ENCODE data around the gene TMC4.

TMC4 gene

DNA sequence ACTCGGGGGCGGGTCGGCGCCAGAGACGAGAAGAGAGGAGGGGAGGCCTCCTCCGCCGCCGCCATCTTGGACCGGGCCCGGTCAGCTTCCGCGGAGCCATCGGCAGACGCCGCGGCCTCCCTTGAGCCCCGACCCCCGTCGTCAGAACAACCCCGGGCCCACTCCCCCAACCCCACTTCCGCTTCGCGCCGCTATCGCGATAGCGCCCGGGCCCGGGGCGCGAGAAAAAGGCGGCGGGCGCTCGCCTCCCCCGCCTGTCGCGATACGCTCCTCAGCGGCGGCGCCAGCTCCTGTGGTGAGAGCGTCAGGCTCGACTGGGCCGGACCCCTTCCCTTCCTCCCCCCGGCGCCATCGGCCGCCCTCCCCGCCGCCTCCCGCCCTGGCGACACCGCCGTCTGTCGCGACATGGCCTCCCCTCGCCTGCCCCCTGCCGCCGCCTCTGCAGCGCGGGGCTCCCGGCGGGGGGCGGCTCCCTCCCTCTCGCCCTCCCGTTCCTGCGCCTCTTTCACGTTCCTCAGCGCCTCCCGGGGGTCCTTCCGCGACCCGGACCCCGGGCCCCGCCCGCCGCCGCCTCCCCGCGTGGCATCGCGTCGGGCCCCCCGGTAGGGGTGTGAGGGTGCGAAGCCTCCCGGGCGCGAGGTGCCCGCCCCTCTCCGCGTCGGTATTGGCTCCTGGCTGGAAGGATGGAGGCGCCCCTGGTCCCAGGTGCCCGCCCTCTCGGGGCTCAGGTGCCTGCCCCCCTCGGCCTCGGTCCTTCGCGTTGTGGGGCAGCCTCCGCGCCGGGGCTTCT lies 35.1 kb downstream of the TMC4 start, which contains the start of gene CNOT3:
TSS of gene CNOT3 (plus strand) at position 64 of the 790 bp plus-strand sequence. CDS start 5,217 bp downstream, outside the sequence.
- Histone ChIP-seq H3K27me3 (ENCODE audit: control insufficient read depth in 5 of 5, insufficient read depth in 4 of 5, low read length in 5 of 5) (peaks cover 0 to 2% (median 0%) of the 10 kb centered on the region in 5 donors), H3K27ac (ENCODE audit: low read depth, low read length) (peak within 1 kb of the TSS; percentile 69), H3K36me3 (ENCODE audit: control insufficient read depth in 5 of 5, insufficient read depth in 5 of 5, low read length in 5 of 5) (peaks cover 0 to 29% (median 17%) of the 10 kb centered on the region in 5 donors), H3K4me3 (ENCODE audit: low read depth in 1 of 5, low read length in 5 of 5) (peak within 1 kb of the TSS; percentile 70 to 80 (median 76)), H3K4me1 (ENCODE audit: control insufficient read depth in 5 of 5, insufficient read depth in 5 of 5, low read length in 5 of 5) (peaks cover 15 to 48% (median 34%) of the 10 kb centered on the region in 5 donors), H3K9ac (ENCODE audit: low read length in 5 of 5) (peak within 1 kb of the TSS; percentile 71 to 95 (median 86)), H3K9me3 (ENCODE audit: control insufficient read depth in 5 of 5, low read length in 5 of 5) (no peaks in the 10 kb centered on the region)

DNA sequence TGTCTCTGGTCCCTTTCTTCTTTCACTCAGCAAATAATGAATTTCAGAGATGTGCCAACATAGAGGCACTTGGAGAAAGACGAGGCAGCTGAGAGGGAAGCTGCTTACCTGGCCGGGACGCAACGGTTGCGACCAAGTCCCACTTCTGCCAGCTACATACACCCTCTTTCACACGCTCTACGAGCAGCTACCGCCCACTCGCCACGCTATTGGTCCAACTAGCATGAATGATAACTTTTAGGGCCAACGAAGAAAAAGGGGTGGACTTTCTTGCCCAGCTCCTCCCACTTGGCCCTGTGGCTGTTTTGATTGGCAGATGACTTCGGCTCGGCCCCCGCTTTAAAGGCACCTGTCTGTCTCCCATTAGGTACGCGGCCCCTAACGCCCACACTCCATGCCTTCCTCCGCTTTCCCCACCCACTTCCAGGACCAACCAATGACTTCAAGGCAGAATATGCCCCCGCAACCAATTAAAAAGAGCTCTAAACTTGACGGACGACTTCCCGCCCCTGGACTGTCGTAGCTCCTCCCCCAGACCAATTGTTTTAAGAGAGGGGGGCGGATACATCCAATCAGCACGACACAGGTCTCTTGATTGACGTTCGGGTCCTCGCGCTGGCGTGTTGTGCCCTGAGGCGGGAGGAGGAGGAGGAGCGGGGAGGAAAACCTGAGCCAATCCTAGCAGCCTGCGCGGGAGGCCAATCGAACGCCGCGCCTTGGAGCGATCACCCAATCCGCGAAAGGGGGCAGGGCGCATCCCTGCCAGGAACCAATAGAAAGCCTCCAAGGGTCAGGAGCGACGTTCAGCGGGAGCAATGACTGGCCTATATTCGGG lies 35.9 kb downstream of the TMC4 start:
- peak overlapping the region; percentile 69 for H3K27ac ChIP-seq (ENCODE audit: low read depth, low read length)
- peaks cover 15 to 48% (median 34%) of the 10 kb centered on the region in 5 donors for H3K4me1 ChIP-seq (ENCODE audit: control insufficient read depth in 5 of 5, insufficient read depth in 5 of 5, low read length in 5 of 5)
- H3K36me3 ChIP-seq (ENCODE audit: control insufficient read depth in 5 of 5, insufficient read depth in 5 of 5, low read length in 5 of 5), result peaks cover 0 to 22% (median 13%) of the 10 kb centered on the region in 5 donors

DNA sequence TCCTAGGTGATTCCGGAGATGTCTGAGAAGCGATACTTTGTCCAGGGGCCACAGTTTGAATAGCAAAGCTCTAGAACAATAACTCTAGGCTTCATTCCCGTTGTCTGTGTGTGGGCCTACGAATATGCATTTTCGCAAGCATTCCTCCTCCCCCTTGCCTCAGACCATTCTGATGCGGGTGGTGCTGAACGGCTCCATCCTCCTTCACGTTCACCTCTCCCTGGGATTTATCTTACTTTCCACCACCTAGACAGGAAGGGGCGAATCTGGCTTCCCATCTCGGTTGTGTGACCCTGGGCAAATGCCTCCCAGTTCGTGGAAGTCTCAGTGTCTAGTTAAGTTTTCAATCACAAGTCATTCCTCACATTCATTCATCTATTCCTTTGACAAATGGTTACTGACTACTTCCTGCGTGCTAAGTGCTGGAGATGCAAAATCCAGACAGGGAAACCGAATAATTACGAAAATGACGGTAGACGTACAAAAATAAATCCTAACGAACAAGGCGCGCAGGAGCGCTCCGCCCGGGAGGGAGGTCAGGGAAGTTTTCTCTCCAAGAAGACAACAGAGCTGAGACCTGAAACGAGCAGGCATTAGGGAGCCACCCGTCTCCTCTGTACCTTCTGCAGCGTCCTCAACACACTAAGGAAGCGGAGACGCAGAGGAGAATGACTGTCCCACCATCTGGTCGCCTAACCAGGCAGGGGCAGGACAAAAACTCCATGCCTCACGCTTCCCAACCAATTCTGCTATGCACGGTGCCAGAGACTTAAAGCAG lies 36.7 kb downstream of the TMC4 start:
- Histone ChIP-seq H3K36me3 (ENCODE audit: control insufficient read depth in 5 of 5, insufficient read depth in 5 of 5, low read length in 5 of 5) (peaks cover 0 to 25% (median 21%) of the 10 kb centered on the region in 5 donors), H3K9me3 (ENCODE audit: control insufficient read depth in 5 of 5, low read length in 5 of 5) (no peaks in the 10 kb centered on the region), H3K4me3 (ENCODE audit: low read depth in 1 of 5, low read length in 5 of 5) (peak overlapping the region; percentile 67 to 80 (median 70)), H3K27ac (ENCODE audit: low read depth, low read length) (no peak overlapping the region), H3K27me3 (ENCODE audit: control insufficient read depth in 5 of 5, insufficient read depth in 4 of 5, low read length in 5 of 5) (peaks cover 0 to 2% (median 0%) of the 10 kb centered on the region in 5 donors), H3K9ac (ENCODE audit: low read length in 5 of 5) (peak overlapping the region; percentile 35 to 72 (median 67)), H3K4me1 (ENCODE audit: control insufficient read depth in 5 of 5, insufficient read depth in 5 of 5, low read length in 5 of 5) (peaks cover 15 to 44% (median 34%) of the 10 kb centered on the region in 5 donors)

More for the DNA sequence above, 35.9 kb downstream of the TMC4 start:
- H3K27me3 ChIP-seq (ENCODE audit: control insufficient read depth in 5 of 5, insufficient read depth in 4 of 5, low read length in 5 of 5), result peaks cover 0 to 2% (median 0%) of the 10 kb centered on the region in 5 donors
- no peaks in the 10 kb centered on the region for H3K9me3 ChIP-seq (ENCODE audit: control insufficient read depth in 5 of 5, low read length in 5 of 5)
- peak overlapping the region in 4 of 5 donors; percentile 67 to 92 (median 76) for H3K9ac ChIP-seq (ENCODE audit: low read length in 5 of 5)
- peak overlapping the region; percentile 70 to 80 (median 76) for H3K4me3 ChIP-seq (ENCODE audit: low read depth in 1 of 5, low read length in 5 of 5)

DNA sequence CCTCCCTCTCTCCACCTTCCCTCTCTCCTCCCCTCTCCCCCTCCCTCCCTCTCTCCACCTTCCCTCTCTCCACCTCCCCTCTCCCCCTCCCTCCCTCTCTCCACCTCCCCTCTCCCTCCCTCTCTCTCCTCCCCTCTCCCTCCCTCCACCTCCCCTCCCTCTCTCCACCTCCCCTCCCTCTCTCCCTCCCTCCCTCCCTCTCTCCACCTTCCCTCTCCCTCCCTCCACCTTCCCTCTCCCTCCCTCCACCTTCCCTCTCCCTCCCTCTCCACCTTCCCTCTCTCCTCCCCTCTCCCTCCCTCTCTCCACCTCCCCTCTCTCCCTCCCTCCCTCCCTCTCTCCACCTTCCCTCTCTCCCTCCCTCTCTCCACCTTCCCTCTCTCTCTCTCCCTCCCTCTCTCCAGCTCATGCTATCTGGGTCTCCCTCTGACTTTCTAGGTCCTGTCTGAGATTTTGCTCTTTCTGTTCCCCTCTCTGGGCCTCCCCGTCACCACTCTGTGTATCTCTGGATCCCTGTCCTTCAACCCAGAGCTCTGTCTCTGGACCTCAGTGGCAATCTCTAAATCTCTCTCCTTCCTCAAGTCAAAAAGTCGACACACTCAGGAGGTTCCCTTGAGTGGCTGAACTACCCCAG lies 38.9 kb downstream of the TMC4 start:
- Histone ChIP-seq H3K4me1 (ENCODE audit: control insufficient read depth in 5 of 5, insufficient read depth in 5 of 5, low read length in 5 of 5) (peaks cover 13 to 23% (median 18%) of the 10 kb centered on the region in 5 donors), H3K27ac (ENCODE audit: low read depth, low read length) (no peak overlapping the region)

DNA sequence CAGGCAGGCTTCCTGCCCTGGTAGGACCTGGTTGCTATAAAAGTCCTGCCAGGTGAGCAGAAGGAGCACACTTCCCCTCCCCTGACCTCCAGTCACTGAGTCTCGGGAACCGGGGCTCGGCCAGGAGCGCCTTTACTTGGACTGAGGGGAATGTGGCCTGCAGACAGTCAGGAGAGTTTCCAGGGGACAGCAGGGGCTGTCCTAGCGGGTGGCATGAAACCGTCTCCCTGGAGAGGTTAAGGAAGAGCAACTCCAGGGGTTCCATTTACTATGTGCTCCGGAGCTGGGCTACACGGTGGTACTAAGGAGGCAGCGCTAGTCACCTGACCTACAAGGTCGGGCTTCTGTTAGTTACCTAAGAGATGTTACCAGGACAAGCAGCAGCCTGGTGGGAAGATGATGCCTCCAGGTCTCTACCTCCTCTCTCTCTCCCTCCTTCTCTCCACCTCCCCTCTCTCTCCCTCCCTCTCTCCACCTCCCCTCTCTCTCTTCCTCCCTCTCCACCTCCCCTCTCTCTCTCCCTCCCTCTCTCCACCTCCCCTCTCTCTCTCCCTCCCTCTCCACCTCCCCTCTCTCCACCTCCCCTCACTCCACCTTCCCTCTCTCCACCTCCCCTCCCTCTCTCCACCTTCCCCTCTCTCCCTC lies 39.5 kb downstream of the TMC4 start:
- H3K9ac ChIP-seq (ENCODE audit: low read length in 5 of 5), result no peak overlapping the region
- peaks cover 9 to 17% (median 12%) of the 10 kb centered on the region in 5 donors for H3K4me1 ChIP-seq (ENCODE audit: control insufficient read depth in 5 of 5, insufficient read depth in 5 of 5, low read length in 5 of 5)
- H3K27me3 ChIP-seq (ENCODE audit: control insufficient read depth in 5 of 5, insufficient read depth in 4 of 5, low read length in 5 of 5), result peaks cover 0 to 2% (median 0%) of the 10 kb centered on the region in 5 donors
- H3K9me3 ChIP-seq (ENCODE audit: control insufficient read depth in 5 of 5, low read length in 5 of 5), result no peaks in the 10 kb centered on the region
- peaks cover 0 to 40% (median 36%) of the 10 kb centered on the region in 5 donors for H3K36me3 ChIP-seq (ENCODE audit: control insufficient read depth in 5 of 5, insufficient read depth in 5 of 5, low read length in 5 of 5)
- H3K4me3 ChIP-seq (ENCODE audit: low read depth in 1 of 5, low read length in 5 of 5), result no peak overlapping the region
- H3K27ac ChIP-seq (ENCODE audit: low read depth, low read length), result no peak overlapping the region

More for the DNA sequence above, 38.9 kb downstream of the TMC4 start:
- Histone ChIP-seq H3K36me3 (ENCODE audit: control insufficient read depth in 5 of 5, insufficient read depth in 5 of 5, low read length in 5 of 5) (peaks cover 0 to 34% (median 30%) of the 10 kb centered on the region in 5 donors), H3K4me3 (ENCODE audit: low read depth in 1 of 5, low read length in 5 of 5) (no peak overlapping the region), H3K9me3 (ENCODE audit: control insufficient read depth in 5 of 5, low read length in 5 of 5) (no peaks in the 10 kb centered on the region), H3K27me3 (ENCODE audit: control insufficient read depth in 5 of 5, insufficient read depth in 4 of 5, low read length in 5 of 5) (peaks cover 0 to 2% (median 0%) of the 10 kb centered on the region in 5 donors), H3K9ac (ENCODE audit: low read length in 5 of 5) (no peak overlapping the region)

DNA sequence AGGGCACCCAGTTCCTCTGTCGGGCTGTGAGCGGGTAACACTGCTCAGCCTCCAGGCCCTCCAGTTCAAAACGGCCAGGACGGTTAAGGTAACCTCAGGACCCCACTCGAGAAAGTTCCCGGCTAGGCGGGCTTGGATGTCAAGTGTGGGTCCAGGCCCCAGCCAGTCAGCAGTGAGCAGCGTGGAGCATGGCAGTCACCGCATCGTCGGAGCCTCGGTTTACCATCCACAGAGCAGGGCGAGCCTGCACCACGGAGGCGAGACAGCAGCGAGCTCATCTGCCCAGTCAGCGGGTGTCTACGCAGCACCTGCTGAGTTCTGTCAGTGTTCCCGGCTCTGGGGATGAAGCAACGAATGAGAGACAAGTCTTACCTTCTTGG lies 43.4 kb downstream of the TMC4 start:
- no peaks in the 10 kb centered on the region for H3K27me3 ChIP-seq (ENCODE audit: control insufficient read depth in 5 of 5, insufficient read depth in 4 of 5, low read length in 5 of 5)
- H3K4me3 ChIP-seq (ENCODE audit: low read depth in 1 of 5, low read length in 5 of 5), result no peak overlapping the region
- peaks cover 0 to 79% (median 72%) of the 10 kb centered on the region in 5 donors for H3K36me3 ChIP-seq (ENCODE audit: control insufficient read depth in 5 of 5, insufficient read depth in 5 of 5, low read length in 5 of 5)
- no peak overlapping the region for H3K27ac ChIP-seq (ENCODE audit: low read depth, low read length)
- H3K4me1 ChIP-seq (ENCODE audit: control insufficient read depth in 5 of 5, insufficient read depth in 5 of 5, low read length in 5 of 5), result no peaks in the 10 kb centered on the region
- H3K9ac ChIP-seq (ENCODE audit: low read length in 5 of 5), result no peak overlapping the region
- no peaks in the 10 kb centered on the region for H3K9me3 ChIP-seq (ENCODE audit: control insufficient read depth in 5 of 5, low read length in 5 of 5)

DNA sequence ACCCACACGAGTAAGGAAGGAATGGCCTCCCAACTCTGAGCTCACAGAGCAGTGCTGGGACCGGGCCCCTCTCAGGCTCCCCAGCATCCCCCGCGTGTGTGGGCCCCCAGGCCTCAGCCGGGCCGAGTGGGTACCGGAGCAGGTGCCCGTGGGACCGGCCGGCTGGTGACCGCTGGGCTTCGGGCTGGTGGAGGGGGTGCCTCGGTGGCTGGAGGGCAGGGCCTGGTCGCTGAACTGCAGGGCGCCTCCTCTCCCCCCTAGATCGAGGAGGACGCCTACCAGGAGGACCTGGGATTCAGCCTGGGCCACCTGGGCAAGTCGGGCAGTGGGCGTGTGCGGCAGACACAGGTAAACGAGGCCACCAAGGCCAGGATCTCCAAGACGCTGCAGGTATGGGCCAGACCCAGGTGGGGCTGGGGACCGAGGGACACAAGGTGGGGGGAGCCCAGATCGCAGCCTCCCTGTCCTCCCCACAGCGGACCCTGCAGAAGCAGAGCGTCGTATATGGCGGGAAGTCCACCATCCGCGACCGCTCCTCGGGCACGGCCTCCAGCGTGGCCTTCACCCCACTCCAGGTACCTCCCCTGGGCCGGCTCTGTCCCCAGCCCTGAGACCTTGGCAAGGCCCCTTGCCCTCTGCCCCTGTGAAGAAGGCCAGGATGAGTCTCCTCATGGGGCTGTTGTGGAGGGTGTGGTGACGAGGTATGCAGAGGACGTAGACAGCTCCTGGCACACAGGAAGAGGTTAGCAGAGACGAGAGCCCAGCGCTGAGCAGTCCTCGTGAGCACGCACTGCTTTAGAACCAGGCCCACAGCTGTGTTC lies 44.0 kb downstream of the TMC4 start:
- H3K36me3 ChIP-seq (ENCODE audit: control insufficient read depth in 5 of 5, insufficient read depth in 5 of 5, low read length in 5 of 5), result peaks cover 0 to 85% (median 78%) of the 10 kb centered on the region in 5 donors
- H3K4me3 ChIP-seq (ENCODE audit: low read depth in 1 of 5, low read length in 5 of 5), result no peak overlapping the region
- no peaks in the 10 kb centered on the region for H3K9me3 ChIP-seq (ENCODE audit: control insufficient read depth in 5 of 5, low read length in 5 of 5)
- H3K27ac ChIP-seq (ENCODE audit: low read depth, low read length), result no peak overlapping the region
- H3K27me3 ChIP-seq (ENCODE audit: control insufficient read depth in 5 of 5, insufficient read depth in 4 of 5, low read length in 5 of 5), result no peaks in the 10 kb centered on the region
- no peaks in the 10 kb centered on the region for H3K4me1 ChIP-seq (ENCODE audit: control insufficient read depth in 5 of 5, insufficient read depth in 5 of 5, low read length in 5 of 5)
- H3K9ac ChIP-seq (ENCODE audit: low read length in 5 of 5), result no peak overlapping the region

DNA sequence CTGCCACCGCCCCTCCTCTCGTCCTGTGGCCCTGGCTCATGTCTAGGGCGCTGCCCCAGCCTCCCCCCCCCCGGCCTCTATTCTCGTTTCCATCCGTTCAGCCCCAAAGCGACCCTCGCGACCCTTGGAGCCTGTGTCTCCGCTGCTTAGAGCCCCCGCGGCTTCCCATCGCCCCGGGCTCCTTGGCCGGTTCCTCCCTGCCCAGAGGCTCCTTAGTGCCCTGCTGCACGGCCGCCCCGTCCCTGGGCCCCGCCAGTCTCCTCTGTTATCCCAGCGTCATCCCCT lies 44.6 kb downstream of the TMC4 start:
- no peaks in the 10 kb centered on the region for H3K4me1 ChIP-seq (ENCODE audit: control insufficient read depth in 5 of 5, insufficient read depth in 5 of 5, low read length in 5 of 5)
- H3K9ac ChIP-seq (ENCODE audit: low read length in 5 of 5), result no peak overlapping the region
- peaks cover 0 to 91% (median 83%) of the 10 kb centered on the region in 5 donors for H3K36me3 ChIP-seq (ENCODE audit: control insufficient read depth in 5 of 5, insufficient read depth in 5 of 5, low read length in 5 of 5)
- H3K4me3 ChIP-seq (ENCODE audit: low read depth in 1 of 5, low read length in 5 of 5), result no peak overlapping the region
- no peak overlapping the region for H3K27ac ChIP-seq (ENCODE audit: low read depth, low read length)
- no peaks in the 10 kb centered on the region for H3K9me3 ChIP-seq (ENCODE audit: control insufficient read depth in 5 of 5, low read length in 5 of 5)
- H3K27me3 ChIP-seq (ENCODE audit: control insufficient read depth in 5 of 5, insufficient read depth in 4 of 5, low read length in 5 of 5), result no peaks in the 10 kb centered on the region
